Stimulated activated CD4-positive, alpha-beta T cell treated with anti-CD3 and anti-CD28 coated beads, Interleukin-12 subunit alpha, Interleukin-12 subunit beta, amount 100 ng/mL, for 24 hours (primary cell): ENCODE data around the gene ZBED4.

Experiments used
- DNase-seq, 2 experiments: peaks; one replicate each; pipeline ENCODE4 v3.0.0-alpha.2; 2020; ENCODE audit warnings: low read depth in 2 of 2

ZBED4 gene

DNA sequence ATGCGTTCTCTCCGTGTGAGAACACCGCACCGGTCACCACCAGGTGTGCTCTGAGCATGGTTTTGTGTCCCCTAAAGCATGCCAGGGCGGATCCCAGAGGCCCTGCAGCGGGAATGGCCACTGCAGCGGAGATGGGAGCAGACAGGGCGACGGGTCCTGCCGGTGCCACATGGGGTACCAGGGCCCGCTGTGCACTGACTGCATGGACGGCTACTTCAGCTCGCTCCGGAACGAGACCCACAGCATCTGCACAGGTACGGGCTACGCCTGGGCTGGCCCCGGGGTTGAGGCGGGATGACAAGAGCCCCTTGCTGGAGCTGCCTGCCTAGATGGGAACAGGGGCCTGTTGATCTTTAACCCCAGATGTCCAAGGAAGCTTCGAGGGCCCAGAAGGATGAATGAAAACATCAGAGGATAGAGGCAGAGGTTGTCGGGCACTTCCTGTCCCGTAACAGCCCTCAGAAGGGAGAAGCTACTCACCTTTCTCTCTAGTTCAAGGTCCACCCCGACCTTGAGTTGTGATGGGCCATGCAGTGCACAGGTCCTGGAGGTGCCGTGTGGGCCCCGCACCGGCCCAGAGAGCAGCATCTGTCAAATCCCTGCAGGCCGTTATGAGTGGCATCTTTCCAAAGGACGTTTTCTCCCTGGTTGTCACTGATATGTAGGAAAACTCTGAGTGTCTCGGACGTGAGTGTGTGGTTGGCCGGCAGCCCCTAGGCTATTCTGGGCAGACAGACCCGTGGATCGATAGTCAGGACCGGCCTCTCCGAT lies 68.0 kb downstream of the ZBED4 start:
- DNase-seq = no peak

DNA sequence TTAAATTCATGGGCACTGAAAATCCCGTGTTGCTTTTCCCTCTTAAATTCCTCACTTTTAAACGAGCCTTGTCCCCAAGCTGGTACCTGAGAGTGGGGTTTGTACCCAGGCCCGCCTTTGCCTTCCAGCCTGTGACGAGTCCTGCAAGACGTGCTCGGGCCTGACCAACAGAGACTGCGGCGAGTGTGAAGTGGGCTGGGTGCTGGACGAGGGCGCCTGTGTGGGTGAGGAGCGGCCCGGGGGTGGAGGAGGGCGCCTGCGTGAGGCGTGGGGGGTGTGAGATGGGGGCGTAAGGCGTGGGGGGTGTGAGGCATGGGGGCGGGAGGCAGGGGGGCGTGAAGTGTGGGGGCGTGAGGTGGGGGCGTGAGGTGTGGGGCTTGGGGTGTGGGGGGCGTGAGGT lies 68.8 kb downstream of the ZBED4 start:
- DNase-seq = no peak

DNA sequence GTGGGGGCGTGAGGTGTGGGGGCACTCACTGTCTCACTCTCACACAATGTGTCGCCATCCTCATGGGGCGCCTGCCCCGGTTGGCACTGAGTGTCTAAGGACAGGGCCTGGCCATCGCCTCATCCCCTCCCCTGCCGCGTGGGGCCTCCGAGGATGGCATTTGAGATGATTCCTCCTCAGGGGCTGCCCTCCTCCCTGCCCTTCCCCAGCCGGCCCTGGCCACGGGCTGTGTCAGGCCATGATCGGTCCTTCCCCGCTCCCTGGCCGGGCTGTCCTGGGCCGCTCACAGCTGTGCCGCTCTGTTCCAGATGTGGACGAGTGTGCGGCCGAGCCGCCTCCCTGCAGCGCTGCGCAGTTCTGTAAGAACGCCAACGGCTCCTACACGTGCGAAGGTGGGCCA lies 69.3 kb downstream of the ZBED4 start:
- DNase-seq = no peak

DNA sequence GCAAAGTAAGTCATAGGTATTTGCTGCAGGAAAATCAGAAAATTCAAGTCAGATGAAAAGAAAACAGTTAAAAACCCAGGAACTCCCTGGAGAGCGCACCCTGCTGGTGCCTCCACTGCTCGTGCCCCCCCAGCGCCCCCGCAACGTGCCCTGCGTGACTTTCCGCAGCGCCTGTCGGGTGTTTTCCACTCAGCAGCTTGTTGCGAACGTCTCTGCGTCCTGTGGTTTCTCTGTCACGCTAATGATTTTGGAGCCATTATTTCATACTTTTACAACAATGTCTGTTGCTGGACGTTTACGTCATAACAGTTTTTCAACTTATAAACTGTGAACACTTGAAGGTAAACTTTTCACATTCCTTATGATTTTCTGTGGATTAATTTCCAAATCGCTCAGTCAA lies 69.8 kb downstream of the ZBED4 start:
- DNase-seq = no peak

DNA sequence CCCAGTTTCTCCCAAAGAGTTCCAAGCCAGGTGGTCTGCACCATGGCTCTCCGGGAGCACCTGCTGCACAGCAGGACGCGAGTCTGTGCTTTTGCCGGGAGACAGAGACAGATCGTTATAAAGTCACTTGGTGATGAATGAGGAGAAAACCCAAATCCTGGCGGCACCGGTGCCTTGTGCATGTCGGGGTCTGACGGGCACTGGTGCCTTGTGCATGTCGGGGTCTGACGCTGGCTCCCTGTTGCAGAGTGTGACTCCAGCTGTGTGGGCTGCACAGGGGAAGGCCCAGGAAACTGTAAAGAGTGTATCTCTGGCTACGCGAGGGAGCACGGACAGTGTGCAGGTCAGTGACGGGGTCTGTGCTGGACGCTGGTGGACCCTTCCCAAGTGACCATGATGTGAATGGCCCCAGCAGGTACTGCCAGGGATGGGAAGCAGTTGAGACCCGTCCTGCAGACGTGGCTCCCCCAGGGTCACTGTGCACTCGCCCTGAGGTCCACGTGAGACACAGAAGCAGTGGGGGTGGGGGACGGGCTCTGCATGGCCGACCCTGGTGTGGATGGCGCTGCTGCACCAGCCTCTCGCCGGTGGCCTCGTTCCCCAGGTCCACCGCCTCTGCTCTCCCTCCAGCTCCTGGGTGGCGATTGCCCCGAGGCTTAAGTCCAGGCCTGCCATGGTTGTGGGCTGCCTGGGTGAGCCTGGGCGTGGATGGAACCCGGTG lies 70.6 kb downstream of the ZBED4 start:
- no peak for DNase-seq

DNA sequence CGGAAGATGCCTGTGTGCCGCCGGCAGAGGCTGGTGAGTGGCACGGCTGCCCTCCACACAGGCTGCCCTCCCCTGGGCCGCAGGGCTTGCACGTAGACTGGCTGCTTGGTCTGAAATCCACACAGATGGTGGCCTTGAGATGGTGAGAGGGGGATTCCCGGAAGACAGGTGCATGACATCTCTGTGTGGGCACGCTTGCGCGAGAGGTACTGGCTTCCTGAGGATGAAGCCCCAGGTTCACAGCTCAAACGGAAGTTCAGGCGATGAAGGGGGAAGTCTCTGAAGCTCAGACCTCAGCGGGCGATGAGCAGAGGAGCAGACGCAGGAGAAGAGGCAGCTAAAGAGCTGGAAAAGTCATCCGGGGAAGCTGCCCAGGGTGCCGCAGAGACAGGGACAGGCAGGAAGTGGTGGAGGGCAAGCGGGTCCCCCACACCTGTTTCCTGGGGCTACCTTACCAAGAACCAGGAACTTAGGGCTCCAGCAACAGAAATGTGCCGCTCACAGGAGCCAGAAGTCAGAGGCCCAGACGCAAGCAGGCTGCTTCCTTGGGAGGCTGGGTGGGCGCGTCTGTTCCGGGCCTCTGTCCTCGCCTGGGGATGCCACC lies 72.0 kb downstream of the ZBED4 start:
- peak in 1 of 2 experiments; percentile 40 for DNase-seq

DNA sequence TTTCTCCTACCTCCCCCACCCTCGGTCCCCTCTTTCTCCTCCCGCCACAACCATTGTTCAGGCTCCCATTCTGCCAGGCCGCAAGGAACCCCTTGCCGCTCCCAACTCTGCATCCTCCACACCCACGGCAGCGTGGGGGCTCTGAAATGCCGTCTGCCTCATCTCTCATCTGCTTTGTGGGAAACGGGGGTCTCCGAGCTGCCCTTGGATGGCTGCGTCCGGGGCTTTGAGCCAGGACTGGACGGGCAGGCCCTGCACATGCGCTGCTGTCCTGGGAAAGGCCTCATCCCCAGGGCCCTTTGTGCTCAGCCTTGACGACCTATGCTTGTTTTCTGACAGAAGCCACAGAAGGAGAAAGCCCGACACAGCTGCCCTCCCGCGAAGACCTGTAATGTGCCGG lies 73.3 kb downstream of the ZBED4 start:
- no peak for DNase-seq

DNA sequence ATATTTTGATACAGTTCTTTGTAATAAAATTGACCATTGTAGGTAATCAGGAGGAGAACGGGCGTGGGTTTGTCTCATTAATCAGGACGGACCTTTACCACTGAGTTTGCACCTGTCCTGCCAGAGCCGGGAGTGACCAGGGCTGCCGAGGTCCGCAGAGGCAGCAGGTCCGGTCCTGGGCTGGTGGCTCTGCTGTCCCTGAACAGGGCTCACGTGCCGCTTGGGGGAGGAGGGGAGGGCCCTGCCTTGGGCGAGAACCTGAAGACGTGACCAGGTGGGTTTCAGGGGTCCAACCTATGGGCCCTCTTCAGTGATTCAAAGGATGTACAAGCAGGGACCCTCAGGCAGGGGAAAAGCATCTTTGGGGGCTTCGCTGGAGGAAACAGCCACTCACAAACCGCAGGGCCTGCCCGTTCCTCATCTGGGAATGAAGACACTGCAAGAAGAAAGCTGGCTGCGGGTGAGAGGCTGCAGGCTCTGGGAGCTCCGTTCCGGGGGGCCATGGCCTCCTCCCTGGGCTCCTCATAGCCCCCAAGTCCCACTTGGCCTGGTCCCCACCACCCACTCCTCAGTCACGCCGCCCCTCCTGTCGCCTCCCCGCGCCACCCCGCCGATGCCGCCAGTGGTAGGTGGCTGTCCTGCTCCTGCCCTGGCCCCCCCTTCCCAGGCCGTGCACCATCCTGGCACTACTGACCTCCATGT lies 74.0 kb downstream of the ZBED4 start:
- DNase-seq = no peak

DNA sequence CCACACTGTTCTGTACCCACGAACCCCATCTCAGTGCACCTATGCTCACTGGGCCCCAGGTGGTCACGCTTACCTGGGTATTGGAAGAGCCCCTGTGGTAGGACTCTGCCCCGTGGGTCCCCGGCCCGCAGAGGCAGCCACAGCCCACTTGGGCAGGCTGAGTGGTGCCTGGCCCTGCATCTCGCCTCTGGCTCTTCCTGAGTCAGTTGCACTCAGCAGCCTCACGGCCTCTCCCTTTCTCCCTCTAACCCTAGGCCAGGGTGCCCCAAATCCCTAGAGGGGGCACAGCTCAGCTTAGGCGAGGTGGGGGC lies 74.5 kb downstream of the ZBED4 start:
- DNase-seq = no peak

DNA sequence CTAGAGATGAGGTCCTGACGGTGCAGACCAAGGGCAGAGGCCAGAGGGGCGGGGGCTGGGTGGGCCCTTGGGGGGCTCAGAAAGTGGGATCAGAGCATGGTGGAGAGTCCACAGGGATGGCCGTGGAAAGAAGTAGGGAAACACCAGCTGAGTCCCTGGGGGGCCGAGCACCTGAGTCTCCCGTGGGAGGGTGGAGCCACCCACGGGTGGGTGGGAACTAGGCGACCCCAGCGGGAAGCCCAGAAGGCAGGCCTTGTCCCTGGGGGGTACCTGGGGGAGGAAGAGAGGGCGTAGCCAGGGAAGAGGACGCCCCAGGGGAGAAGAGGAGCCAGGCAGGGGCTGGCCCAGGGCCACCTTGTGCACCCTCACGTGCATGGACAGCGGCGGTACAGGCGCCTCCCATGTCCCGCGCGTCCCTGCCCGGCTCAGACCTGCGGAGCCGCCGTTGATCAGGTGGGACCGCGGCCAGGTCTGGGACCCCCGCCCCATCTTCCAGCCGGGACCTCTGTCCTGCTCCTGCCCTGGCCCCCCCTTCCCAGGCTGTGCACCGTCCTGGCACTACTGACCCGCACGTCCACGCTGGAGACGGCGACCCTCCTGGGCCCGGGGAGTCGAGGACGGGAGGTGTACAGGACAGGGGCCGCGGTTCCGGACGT lies 75.0 kb downstream of the ZBED4 start:
- DNase-seq = no peak

DNA sequence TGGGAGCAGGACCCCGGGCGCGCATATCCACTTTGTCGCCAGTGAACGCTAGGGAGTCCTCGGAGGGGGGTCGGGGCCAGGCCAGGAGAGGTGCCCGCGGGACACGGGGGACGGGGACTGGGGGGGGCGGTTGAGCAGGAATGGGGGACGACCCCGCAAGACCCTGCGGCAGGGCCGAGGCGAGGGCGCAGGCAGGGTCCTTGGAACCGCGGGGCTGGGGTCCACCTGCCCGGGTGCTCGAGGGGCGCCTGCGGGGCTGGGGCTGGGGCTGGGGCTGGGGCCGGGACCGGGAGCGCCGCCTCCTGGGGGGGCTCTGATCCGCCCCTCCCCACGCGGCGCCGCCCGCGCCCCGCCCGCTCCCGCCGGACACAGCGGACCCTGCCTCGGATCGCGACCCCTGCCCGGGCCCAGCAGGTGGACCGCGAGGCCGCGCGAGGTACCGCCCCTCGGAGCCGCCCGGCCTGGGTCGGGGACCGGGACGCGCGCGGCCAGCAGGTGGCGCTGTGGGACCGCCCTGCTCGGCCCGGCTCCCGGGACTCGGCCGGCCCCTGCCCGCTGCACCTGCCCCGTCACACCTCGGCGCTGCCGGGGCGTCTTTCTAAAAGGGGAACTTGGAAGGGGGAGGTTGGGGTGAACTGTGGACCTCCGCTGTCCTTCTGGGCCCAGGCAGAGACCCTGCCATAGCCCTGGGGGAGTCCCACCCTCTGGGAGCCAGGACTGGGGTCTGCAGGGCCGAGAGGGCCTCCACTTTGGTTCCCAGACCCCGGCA lies 75.8 kb downstream of the ZBED4 start:
- DNase-seq = peak; percentile 65 to 69

DNA sequence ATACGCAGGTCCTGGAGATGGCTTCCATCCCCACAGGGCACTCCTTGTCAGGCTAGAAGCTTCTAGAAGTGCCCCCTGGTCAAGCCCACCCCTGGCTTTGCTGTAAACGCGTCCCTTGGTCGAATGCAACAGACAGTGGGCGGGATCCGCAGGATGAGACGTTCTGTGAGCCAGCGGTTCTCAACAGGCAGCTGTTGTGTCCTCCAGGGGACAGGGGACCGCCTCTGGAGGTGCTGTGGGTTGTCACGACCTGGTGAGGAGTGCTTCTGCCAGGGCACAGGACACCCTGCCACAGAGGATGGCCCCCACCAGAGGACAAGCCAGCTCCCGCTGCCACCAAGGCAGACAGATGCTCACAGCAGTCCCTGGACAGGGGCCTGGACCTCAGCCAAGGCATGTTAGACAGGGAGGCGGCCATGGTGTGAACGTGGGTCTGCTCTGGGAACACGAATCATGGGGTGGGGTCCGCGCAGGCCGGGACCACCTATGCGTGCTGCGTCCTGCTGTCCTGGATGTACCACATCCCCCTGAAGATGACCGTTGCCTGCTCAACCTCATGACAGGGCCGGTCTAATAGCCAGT lies 76.4 kb downstream of the ZBED4 start:
- no peak for DNase-seq

DNA sequence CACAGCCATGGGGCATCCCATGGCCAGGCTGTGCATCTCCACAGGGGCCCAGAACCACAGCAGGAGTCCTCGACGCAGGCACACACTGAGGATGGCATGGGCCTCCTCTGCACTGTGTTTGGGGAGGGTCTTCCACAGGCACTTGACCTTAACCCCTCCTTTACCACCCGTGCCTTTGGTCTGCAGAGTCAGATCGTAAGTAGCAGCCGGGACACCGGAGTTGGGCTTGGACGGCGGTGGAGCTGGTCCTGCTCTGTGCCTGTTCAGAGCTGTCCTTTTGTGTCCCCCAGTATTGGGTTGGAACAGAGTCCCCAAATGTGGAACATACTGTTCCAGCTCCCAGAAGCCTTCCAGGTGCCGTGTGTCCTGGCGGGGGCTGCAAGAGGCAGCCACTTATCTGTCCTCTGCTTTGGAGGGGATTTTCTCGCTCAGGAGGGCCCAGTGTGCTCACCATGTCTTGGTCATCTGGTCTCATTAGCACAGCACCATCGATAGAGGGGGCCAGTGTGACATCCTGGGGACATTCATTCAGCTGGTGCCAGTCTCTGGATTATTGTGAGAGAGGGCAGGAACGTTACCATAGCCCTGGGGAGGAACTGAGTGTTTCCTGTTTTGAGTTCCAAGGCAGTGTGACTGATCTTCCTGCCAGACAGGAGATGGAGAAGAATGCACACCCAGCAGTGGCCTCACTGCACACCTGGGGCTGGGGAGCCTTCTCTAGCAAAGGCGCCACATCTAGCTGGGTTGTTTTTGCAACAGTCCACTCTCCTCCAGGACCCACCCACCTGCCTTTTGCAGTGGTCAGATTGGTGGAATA lies 77.2 kb downstream of the ZBED4 start:
- peak in 1 of 2 experiments; percentile 43 for DNase-seq

DNA sequence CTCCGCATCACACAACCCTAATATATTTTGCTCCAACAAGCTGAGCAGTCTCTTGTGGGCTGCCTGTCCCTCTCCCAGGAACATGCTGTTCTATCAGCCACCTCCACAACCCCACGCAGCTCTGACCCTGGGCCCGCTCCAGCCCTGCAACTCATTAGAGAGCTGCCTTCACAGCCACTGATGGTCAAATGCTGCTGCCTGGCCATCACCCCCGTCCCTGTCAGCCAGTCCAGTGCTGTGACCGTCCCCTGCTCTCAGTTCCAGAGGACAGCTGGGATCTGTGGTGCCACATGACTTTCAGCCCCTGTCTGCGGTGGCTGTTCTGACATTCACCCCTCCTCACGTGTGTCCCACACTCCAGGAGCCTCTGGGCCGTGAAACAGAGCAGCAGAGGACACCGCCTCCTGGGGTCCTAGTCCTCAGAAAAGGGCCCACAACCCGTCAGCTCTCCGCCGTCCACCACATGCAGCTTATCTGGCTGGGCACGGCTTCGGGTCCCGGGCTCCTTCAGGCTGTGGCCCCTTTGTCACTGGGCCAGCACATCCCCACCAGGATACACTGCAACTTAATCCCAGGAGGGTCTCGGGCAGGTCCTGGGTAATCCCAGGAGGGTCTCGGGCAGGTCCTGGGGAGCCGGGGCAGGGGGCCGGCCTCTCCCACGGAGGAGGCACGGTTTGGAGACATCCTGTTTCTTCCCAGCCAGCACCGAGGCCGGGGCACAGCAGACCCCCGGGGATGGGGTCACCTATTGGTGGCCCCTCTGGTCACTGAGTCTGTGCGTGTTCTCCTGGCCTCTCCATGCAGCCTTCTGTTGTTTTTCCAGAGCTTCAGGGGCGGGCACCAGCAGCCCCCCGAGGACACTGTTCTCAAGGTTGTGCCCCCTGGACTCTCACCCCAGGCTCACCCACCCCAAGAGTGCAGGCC lies 79.9 kb downstream of the ZBED4 start:
- no peak for DNase-seq

DNA sequence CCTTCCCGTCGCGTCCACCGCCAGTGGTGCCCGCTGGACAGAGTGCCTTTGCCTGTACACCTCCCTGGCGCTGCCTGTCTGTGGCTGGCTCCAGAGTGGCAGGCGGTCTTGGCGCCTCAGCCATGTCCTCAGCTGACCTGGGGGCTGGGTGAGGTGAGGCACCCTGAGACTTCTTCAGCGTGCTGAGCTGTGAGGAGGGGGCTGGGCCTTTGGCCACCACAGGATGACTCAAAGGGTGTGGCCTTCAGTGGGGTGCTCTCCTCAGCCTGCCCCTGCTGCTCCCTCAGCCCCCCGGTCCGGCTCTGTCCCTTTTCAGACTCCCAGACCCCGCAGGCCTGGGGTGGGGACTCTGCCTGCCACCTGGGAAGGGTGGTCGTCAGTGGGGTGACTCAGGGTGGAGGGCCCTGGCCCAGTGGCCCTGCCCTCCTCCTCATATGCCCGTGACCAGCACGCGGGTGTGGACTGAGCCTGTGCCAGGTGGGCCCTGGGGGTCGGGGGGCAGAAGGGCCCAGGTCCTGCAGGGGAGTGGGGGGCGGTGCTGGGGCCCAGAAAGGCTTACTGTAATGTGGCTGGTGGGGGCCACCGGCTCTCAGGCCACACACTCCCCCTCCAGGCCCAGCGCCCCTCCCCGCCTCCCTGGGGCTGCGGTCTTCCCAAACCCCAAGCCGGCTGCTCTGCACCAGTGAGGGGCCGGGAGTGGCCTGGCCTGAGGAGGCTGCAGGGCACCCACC lies 80.7 kb downstream of the ZBED4 start:
- DNase-seq = no peak

DNA sequence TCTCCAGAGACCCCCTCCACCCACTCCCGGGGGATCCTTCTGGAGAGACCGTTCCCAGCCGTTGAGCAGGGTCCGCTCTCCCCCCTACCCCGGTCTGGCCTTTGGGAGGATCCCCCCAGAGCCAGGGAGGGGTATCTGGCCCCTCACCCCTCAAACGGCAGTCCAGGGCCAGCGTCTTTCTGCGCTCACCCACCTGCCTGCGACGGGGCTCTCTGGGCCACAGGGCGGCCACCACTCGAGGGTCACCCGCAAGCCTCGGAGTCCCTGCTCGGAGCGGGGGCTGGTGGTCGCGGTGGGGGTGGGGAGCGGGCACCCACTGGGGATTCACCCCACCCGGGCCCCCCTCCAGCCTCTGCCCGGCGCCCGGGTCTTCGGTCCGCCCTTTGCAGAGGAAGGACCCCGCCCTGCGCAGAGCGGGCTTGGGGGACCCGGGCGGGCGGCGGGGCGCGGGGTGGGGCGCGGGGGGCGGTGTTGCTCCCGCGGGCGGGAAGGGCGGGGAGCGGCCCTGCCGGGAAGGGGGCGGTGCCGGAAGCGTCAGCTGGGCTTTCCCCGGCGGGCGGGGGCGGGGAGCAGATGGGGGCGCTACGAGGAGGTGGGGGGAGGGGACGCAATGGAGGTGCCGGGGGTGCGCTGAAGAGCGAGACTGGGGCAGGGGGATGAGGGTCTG lies 81.4 kb downstream of the ZBED4 start:
- peak; percentile 74 to 88 for DNase-seq

DNA sequence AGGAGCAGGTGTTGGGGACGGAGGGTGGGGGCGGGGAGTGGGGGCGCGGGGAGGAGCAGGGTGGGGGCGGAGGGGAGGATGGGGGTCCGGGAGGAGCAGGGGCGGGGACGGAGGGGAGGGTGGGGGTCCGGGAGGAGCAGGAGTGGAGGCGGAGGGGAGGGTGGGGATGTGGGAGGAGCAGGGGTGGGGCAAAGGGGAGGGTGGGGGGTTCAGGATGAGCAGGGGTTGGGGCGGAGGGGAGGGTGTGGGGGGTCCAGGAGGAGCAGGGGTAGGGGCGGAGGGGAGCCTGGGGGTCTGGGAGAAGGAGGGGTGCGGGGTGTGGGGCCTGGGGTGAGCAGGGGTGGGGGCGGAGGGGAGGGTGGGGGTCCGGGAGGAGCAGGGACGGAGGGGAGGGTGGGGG lies 81.9 kb downstream of the ZBED4 start:
- DNase-seq = peak in 1 of 2 experiments; percentile 43
